ENCODE measurements around the gene LRFN4. TPM values are rescaled to one million over a fixed set of nuclear protein-coding genes. Genes with fewer than 3 reads are reported as not detected.

Gene LRFN4
- 1 to 10 TPM in 3 of 6 experiments, under 1 TPM in 3; 0.48 to 4.7 (median 1.1) TPM for total RNA-seq
- long read RNA-seq = 0 reads

- peaks cover 0 to 9% (median 0%) of the 10 kb centered on the region in 4 donors for H3K4me1 ChIP-seq
- peak within 1 kb of the TSS; percentile 30 to 54 (median 47) for H3K4me3 ChIP-seq
- peak; percentile 0 to 32 (median 8) for ATAC-seq
- WGBS (ENCODE audit: insufficient coverage, low coverage, low lambda C conversion rate, missing lambda C conversion rate) = 52% methylated on average over 12 of the region's 103 CpGs
- no peaks in the 10 kb centered on the region for H3K9me3 ChIP-seq
- TF ChIP-seq POLR2A (IDR thresholded peaks at IDR 0.05) = no peak
- no peak for TF ChIP-seq CTCF (IDR thresholded peaks at IDR 0.05)
- no peaks in the 10 kb centered on the region for H3K27me3 ChIP-seq
- DNase-seq = peak in 2 of 3 donors; percentile 59 to 75
- intact Hi-C loops (cut with DNase I) = loop anchor here in 1 of 2 donors (10.0 kb wide), 1 partner anchor 88 kb away; no protein-coding TSS in a partner anchor
- H3K27ac ChIP-seq = peak within 1 kb of the TSS; percentile 41 to 67 (median 53)
- H3K36me3 ChIP-seq = peaks cover 0 to 25% (median 6%) of the 10 kb centered on the region in 4 donors
Observed at GRCh38 chr11:66856496-66857233, at the start of gene LRFN4. TSS of gene LRFN4 (plus strand) at chr11:66857064. CDS start at chr11:66857745, 681 bp downstream.

- intact Hi-C loops (cut with DNase I) = no loop called here
- no peaks in the 10 kb centered on the region for H3K36me3 ChIP-seq
- no peaks in the 10 kb centered on the region for H3K27me3 ChIP-seq
- H3K4me3 ChIP-seq = no peak overlapping the region
- TF ChIP-seq POLR2A (IDR thresholded peaks at IDR 0.05) (no peak), CTCF (IDR thresholded peaks at IDR 0.05) (no peak)
- H3K4me1 ChIP-seq = no peaks in the 10 kb centered on the region
- DNase-seq = no peak
- H3K27ac ChIP-seq = no peak overlapping the region
- no peak for ATAC-seq
- 86% methylated on average over 3 of the region's 3 CpGs for WGBS (ENCODE audit: insufficient coverage, low coverage, low lambda C conversion rate, missing lambda C conversion rate)
- H3K9me3 ChIP-seq = no peaks in the 10 kb centered on the region
Observed at GRCh38 chr11:66809592-66809991, 47.3 kb upstream of the LRFN4 start.

GRCh38 chr11:66810576-66811185, 46.2 kb upstream of the LRFN4 start:
- H3K4me1 ChIP-seq = no peaks in the 10 kb centered on the region
- no peaks in the 10 kb centered on the region for H3K27me3 ChIP-seq
- no peaks in the 10 kb centered on the region for H3K36me3 ChIP-seq
- TF ChIP-seq POLR2A (IDR thresholded peaks at IDR 0.05) (no peak), CTCF (IDR thresholded peaks at IDR 0.05) (no peak)
- no peak overlapping the region for H3K4me3 ChIP-seq
- no peaks in the 10 kb centered on the region for H3K9me3 ChIP-seq
- DNase-seq = no peak
- no peak for ATAC-seq
- WGBS (ENCODE audit: insufficient coverage, low coverage, low lambda C conversion rate, missing lambda C conversion rate) = 86% methylated on average over 1 of the region's 1 CpG
- H3K27ac ChIP-seq = no peak overlapping the region
- intact Hi-C loops (cut with DNase I) = no loop called here

GRCh38 chr11:66814678-66815077, 42.2 kb upstream of the LRFN4 start:
- WGBS (ENCODE audit: insufficient coverage, low coverage, low lambda C conversion rate, missing lambda C conversion rate) = 90% methylated on average over 5 of the region's 5 CpGs
- Histone ChIP-seq H3K4me1 (no peaks in the 10 kb centered on the region), H3K27ac (no peak overlapping the region), H3K9me3 (no peaks in the 10 kb centered on the region), H3K4me3 (no peak overlapping the region), H3K27me3 (no peaks in the 10 kb centered on the region), H3K36me3 (no peaks in the 10 kb centered on the region)
- intact Hi-C loops (cut with DNase I) = no loop called here
- no peak for DNase-seq
- TF ChIP-seq CTCF (IDR thresholded peaks at IDR 0.05) (no peak), POLR2A (IDR thresholded peaks at IDR 0.05) (no peak)
- no peak for ATAC-seq
